Colonic mucosa (tissue), 4 donors: ENCODE results near the gene UGT1A7. TPM values are rescaled to one million over a fixed set of nuclear protein-coding genes. Genes with fewer than 3 reads are reported as not detected.
"Not testable (repeated sequence)": the region's sequence is repeated elsewhere in the genome, so short reads cannot be mapped to it uniquely, and the experiment has no call there.

Source experiments
- DNase-seq: peaks from one replicate; pipeline ENCODE4 v3.0.0-alpha.2; 2020
- H3K27ac ChIP-seq: fragments of 200-600 bp; one replicate; pipeline ENCODE4 v1.8.0; 2021
- H3K27me3 ChIP-seq: fragments of 200-600 bp; one replicate; pipeline ENCODE4 v1.8.0; 2021
- H3K36me3 ChIP-seq: fragments of 200-600 bp; one replicate; pipeline ENCODE4 v1.8.0; 2021
- H3K4me1 ChIP-seq: fragments of 200-600 bp; one replicate; pipeline ENCODE4 v1.8.0; 2021; ENCODE audit warnings: mild to moderate bottlenecking
- H3K4me3 ChIP-seq: fragments of 200-600 bp; one replicate; pipeline ENCODE4 v1.8.0; 2021
- H3K9ac ChIP-seq, 2 donors: one replicate each; pipeline ENCODE4 v1.7.0; 2013; ENCODE audit warnings: control low read depth in 2 of 2, low read depth in 2 of 2, low read length in 2 of 2
- H3K9me3 ChIP-seq: fragments of 200-600 bp; one replicate; pipeline ENCODE4 v1.8.0; 2021
- intact Hi-C: fragments of 100-400 bp; cut with DNase I; formaldehyde crosslinking; loops from one replicate; pipeline ENCODE4 v1.14.1; 2022
- total RNA-seq, 2 donors: library from RNA; stranded (reverse); fragmentation: NEBNext Ultra II Directional in 1 of 2; extraction: Animal tissue kit (Norgen Biotek cat#: 25700) in 1 of 2; gene quantifications; one replicate each; pipeline ENCODE4 v1.2.1, GENCODE V29; 2021
- TF ChIP-seq, protein P1 (sequence below): fragments of 200-600 bp; IDR thresholded peaks from one replicate; pipeline ENCODE4 v1.8.0; 2022; ENCODE audit warnings: antibody characterized with exemption, mild to moderate bottlenecking
- donor health status: healthy.
- donor health status: DM: no; HTN: no; CAD: no.
- donor health status: DM: no; HTN: no; CAD: no.

Gene UGT1A7
- total RNA-seq, 2 donors from 2014 or later = 3.1 TPM

DNA sequence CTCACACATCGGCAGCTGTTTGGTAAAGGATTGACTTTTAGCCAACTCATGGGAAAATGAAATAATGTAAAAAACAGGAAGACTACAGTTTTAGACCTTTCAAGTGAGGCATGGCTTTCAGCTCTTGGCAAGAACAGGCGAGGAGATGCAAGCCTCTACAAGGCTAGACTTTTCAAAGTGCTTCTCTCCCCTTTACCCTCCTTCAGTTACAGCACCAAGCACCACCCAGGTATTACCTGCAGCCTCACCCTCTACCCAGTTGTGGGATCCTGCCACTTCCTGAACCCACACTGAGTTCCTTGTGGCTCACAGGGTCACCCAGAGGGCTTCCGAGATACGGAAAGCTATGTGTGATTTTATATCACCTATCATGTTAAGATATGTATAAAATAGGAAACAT, 30.7 kb upstream of the UGT1A7 start:
- no peak overlapping the region for H3K4me3 ChIP-seq
- H3K36me3 ChIP-seq = no peaks in the 10 kb centered on the region
- H3K9ac ChIP-seq = no peak overlapping the region
- intact Hi-C loops = no loop called here
- peak; percentile 28 for DNase-seq
- no peaks in the 10 kb centered on the region for H3K27me3 ChIP-seq
- peak overlapping the region; percentile 38 for H3K27ac ChIP-seq
- H3K9me3 ChIP-seq = no peaks in the 10 kb centered on the region
- TF ChIP-seq, protein P1, sequence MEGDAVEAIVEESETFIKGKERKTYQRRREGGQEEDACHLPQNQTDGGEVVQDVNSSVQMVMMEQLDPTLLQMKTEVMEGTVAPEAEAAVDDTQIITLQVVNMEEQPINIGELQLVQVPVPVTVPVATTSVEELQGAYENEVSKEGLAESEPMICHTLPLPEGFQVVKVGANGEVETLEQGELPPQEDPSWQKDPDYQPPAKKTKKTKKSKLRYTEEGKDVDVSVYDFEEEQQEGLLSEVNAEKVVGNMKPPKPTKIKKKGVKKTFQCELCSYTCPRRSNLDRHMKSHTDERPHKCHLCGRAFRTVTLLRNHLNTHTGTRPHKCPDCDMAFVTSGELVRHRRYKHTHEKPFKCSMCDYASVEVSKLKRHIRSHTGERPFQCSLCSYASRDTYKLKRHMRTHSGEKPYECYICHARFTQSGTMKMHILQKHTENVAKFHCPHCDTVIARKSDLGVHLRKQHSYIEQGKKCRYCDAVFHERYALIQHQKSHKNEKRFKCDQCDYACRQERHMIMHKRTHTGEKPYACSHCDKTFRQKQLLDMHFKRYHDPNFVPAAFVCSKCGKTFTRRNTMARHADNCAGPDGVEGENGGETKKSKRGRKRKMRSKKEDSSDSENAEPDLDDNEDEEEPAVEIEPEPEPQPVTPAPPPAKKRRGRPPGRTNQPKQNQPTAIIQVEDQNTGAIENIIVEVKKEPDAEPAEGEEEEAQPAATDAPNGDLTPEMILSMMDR = no peak
- H3K4me1 ChIP-seq = no peaks in the 10 kb centered on the region

DNA sequence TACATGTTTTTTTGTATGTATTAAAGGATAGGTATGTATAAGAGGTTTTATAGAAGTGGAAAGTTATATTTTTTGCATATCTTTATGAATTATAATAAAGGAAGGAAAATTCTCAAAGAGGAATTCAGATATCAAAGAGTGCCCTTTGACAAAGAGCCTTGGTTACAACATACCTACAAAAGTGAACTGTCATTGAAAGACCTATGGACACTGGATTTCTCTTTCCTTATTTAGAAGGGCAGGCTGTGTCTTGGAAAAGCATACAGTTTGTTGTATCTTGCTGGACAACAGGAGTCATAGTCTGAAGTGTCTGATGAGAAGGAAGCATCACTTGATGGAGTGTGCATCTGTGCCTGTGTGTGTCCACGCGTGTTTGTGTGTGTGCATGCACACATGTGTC, 30.3 kb upstream of the UGT1A7 start:
- no peaks in the 10 kb centered on the region for H3K27me3 ChIP-seq
- peak overlapping the region; percentile 38 for H3K27ac ChIP-seq
- no peak overlapping the region for H3K4me3 ChIP-seq
- H3K4me1 ChIP-seq = no peaks in the 10 kb centered on the region
- H3K9ac ChIP-seq = peak overlapping the region in 1 of 2 donors; percentile 18
- no peak for DNase-seq
- intact Hi-C loops = no loop called here
- no peaks in the 10 kb centered on the region for H3K36me3 ChIP-seq
- H3K9me3 ChIP-seq = no peaks in the 10 kb centered on the region
- TF ChIP-seq, protein P1 = no peak

DNA sequence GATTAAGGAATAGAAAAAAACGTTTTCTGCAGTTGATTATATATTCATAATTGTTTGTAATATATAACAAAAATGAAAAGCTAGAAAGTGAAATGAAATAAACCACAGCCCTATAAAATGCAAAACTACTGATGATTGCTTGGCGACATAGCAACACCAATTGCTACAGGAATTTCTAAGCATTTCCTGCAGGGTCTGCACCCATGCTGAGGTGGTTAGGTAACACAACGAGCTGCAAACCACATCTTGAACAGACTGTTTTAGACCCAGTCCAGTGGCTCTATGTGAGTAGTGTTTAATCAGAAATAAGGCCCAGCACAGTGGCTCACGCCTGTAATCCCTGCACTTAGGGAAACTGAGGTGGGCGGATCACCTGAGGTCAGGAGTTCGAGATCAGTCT, 27.2 kb upstream of the UGT1A7 start:
- no peak overlapping the region for H3K4me3 ChIP-seq
- DNase-seq = no peak
- no peaks in the 10 kb centered on the region for H3K27me3 ChIP-seq
- TF ChIP-seq, protein P1 = no peak
- intact Hi-C loops = no loop called here
- no peak overlapping the region for H3K9ac ChIP-seq
- no peaks in the 10 kb centered on the region for H3K36me3 ChIP-seq
- no peaks in the 10 kb centered on the region for H3K4me1 ChIP-seq
- no peaks in the 10 kb centered on the region for H3K9me3 ChIP-seq
- no peak overlapping the region for H3K27ac ChIP-seq

DNA sequence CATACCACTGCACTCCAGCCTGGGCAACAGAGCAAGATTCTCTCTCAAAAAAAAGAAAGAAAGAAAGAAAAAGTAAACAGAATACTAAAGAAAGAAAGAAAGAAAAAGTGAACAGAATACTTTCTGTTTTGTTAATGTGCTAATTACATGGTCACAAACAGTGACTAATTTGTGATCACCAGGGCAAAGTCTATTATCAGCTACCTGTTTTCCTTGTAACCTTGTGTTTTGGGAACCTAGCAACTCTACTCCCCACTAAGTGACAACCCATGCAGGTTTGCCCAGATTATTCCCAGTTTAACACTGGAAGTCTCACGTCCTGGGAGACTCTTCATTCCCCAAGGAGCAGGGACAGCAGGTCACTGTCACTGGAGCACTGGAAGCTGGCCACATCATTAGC, 26.7 kb upstream of the UGT1A7 start:
- TF ChIP-seq, protein P1 = no peak
- no peak overlapping the region for H3K4me3 ChIP-seq
- H3K9ac ChIP-seq = no peak overlapping the region
- H3K9me3 ChIP-seq = no peaks in the 10 kb centered on the region
- H3K27me3 ChIP-seq = no peaks in the 10 kb centered on the region
- no peaks in the 10 kb centered on the region for H3K36me3 ChIP-seq
- no peak for DNase-seq
- intact Hi-C loops = no loop called here
- H3K27ac ChIP-seq = no peak overlapping the region
- H3K4me1 ChIP-seq = no peaks in the 10 kb centered on the region

DNA sequence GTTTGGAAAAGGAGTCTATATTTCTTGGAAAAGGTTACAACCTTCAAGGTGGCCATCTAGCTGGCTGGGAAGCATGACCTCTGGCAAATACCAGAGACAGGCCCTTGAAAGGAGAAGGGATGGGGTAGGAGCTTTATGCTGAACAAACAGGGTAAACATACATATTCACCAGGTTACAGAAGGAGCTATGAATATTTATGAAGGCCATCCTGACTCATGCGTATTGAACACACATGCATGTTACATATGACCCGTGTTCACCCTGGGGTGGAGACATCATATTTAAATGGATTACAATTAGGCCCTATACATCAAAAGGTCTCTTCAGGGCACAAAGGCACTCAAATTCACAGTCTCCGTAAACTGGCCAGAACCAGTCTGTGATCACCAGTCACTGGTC, 25.8 kb upstream of the UGT1A7 start:
- H3K9ac ChIP-seq, DNase-seq, H3K9me3 ChIP-seq, H3K36me3 ChIP-seq, H3K4me3 ChIP-seq, intact Hi-C loops, H3K4me1 ChIP-seq, H3K27ac ChIP-seq, H3K27me3 ChIP-seq: not testable (repeated sequence)

DNA sequence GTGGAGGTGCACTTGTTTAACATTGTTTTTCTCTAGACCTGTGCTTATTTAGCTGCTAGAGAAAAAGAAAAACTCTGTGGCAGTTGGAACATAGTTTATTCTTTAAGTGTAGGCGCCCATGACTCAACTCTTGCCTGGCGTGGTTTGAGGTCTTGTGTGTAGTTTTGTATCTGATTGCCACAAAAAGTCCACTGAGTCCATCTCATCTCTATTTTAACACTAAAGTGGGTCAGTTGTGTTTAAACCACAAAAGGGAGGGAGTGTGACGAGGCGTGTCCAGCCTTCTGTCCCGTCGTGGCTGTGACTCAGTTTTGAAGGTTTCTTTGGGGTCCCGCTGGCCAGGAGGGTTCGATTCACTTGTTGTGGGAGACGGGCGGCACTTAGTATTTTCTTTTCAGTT, 25.3 kb upstream of the UGT1A7 start:
- no peaks in the 10 kb centered on the region for H3K4me1 ChIP-seq
- no peak overlapping the region for H3K27ac ChIP-seq
- H3K36me3 ChIP-seq = no peaks in the 10 kb centered on the region
- H3K9me3 ChIP-seq = no peaks in the 10 kb centered on the region
- intact Hi-C loops = no loop called here
- DNase-seq = no peak
- no peak overlapping the region for H3K4me3 ChIP-seq
- H3K9ac ChIP-seq = no peak overlapping the region
- TF ChIP-seq, protein P1 = no peak
- no peaks in the 10 kb centered on the region for H3K27me3 ChIP-seq
